Upper lobe of right lung (tissue), 1 donor: Measurements from ENCODE around the gene CCNJ. TPM values are rescaled to one million over a fixed set of nuclear protein-coding genes. Genes with fewer than 3 reads are reported as not detected.

Source experiments
- ATAC-seq: fragments of 200-7000 bp; cut with Tn5 transposase; one replicate; pipeline ENCODE4 v1.9.1; 2020; ENCODE audit warnings: mild to moderate bottlenecking, moderate library complexity
- DNase-seq: peaks from one replicate; pipeline ENCODE4 v3.0.0-alpha.2; 2020
- H3K27ac ChIP-seq: fragments of 200-600 bp; one replicate; pipeline ENCODE4 v1.8.0; 2022
- H3K27me3 ChIP-seq: fragments of 200-600 bp; one replicate; pipeline ENCODE4 v1.8.0; 2022; ENCODE audit warnings: mild to moderate bottlenecking
- H3K36me3 ChIP-seq: fragments of 200-600 bp; one replicate; pipeline ENCODE4 v1.8.0; 2022
- H3K4me1 ChIP-seq: fragments of 200-600 bp; one replicate; pipeline ENCODE4 v1.8.0; 2022
- H3K4me3 ChIP-seq: fragments of 200-600 bp; one replicate; pipeline ENCODE4 v1.8.0; 2022; ENCODE audit warnings: mild to moderate bottlenecking
- H3K9me3 ChIP-seq: fragments of 200-600 bp; one replicate; pipeline ENCODE4 v1.8.0; 2022
- intact Hi-C: fragments of 100-400 bp; cut with DNase I; formaldehyde crosslinking; loops from one replicate; pipeline ENCODE4 v1.11.0; 2022
- total RNA-seq: library from RNA; stranded (reverse); fragmentation: NEBNext Ultra II Directional; extraction: Animal tissue kit (Norgen Biotek cat#: 25700); gene quantifications from one replicate; pipeline ENCODE4 v1.2.1, GENCODE V29; 2021
- TF ChIP-seq, protein P1 (sequence below): fragments of 200-600 bp; IDR thresholded peaks from one replicate; pipeline ENCODE4 v1.8.0; 2022; ENCODE audit warnings: antibody characterized with exemption
- donor health status: DM: no; HTN: yes; CAD: no; lungs with severe emphysema.

The CCNJ gene
- total RNA-seq, 1 donor from 2014 or later, result 8.4 TPM

GRCh38 chr10:96038476-96039387, 4.7 kb upstream of the CCNJ start:
- no peak for ATAC-seq
- no peak for DNase-seq
- H3K4me1 ChIP-seq, result peaks cover 6% of the 10 kb centered on the region
- H3K27ac ChIP-seq, result no peak overlapping the region
- TF ChIP-seq, protein P1, sequence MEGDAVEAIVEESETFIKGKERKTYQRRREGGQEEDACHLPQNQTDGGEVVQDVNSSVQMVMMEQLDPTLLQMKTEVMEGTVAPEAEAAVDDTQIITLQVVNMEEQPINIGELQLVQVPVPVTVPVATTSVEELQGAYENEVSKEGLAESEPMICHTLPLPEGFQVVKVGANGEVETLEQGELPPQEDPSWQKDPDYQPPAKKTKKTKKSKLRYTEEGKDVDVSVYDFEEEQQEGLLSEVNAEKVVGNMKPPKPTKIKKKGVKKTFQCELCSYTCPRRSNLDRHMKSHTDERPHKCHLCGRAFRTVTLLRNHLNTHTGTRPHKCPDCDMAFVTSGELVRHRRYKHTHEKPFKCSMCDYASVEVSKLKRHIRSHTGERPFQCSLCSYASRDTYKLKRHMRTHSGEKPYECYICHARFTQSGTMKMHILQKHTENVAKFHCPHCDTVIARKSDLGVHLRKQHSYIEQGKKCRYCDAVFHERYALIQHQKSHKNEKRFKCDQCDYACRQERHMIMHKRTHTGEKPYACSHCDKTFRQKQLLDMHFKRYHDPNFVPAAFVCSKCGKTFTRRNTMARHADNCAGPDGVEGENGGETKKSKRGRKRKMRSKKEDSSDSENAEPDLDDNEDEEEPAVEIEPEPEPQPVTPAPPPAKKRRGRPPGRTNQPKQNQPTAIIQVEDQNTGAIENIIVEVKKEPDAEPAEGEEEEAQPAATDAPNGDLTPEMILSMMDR, result no peak
- no peak overlapping the region for H3K4me3 ChIP-seq
- H3K36me3 ChIP-seq, result no peaks in the 10 kb centered on the region
- intact Hi-C loops, result no loop called here
- no peaks in the 10 kb centered on the region for H3K27me3 ChIP-seq
- H3K9me3 ChIP-seq, result no peaks in the 10 kb centered on the region

DNA sequence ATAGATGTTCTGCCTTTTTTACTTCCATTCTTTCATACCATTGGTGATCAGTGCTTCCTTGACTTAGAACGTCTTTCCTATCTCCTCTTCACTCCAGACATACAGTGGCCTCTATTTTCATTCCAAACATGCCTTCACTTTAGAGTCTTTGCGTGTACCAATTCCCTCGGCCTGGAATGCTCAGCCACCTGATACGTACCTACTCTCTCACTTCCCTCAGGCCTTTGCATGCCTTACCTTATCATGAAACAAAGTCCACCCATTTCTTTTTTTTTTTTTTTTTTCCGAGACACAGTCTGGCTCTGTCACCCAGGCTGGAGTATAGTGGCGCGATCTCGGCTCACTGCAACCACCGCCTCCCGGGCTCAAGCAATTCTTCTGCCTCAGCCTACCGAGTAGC, 2.2 kb upstream of the CCNJ start:
- Histone ChIP-seq H3K4me1 (peaks cover 21% of the 10 kb centered on the region), H3K4me3 (no peak overlapping the region), H3K27ac (no peak overlapping the region), H3K9me3 (no peaks in the 10 kb centered on the region), H3K36me3 (no peaks in the 10 kb centered on the region), H3K27me3 (no peaks in the 10 kb centered on the region)
- intact Hi-C loops, result no loop called here
- TF ChIP-seq, protein P1, result no peak
- no peak for DNase-seq
- ATAC-seq, result no peak

GRCh38 chr10:96043893-96044715, 721 bp downstream of the CCNJ start:
- DNase-seq, result peak; percentile 79
- TF ChIP-seq, protein P1, result no peak
- Histone ChIP-seq H3K4me1 (peaks cover 21% of the 10 kb centered on the region), H3K4me3 (peak overlapping the region; percentile 94), H3K36me3 (peaks cover 5% of the 10 kb centered on the region), H3K27ac (peak overlapping the region; percentile 90), H3K9me3 (no peaks in the 10 kb centered on the region), H3K27me3 (no peaks in the 10 kb centered on the region)
- peak; percentile 64 for ATAC-seq
- intact Hi-C loops, result no loop called here

- H3K4me1 ChIP-seq, result peaks cover 21% of the 10 kb centered on the region
- no peaks in the 10 kb centered on the region for H3K27me3 ChIP-seq
- ATAC-seq, result no peak
- peaks cover 5% of the 10 kb centered on the region for H3K36me3 ChIP-seq
- peak overlapping the region; percentile 94 for H3K4me3 ChIP-seq
- H3K27ac ChIP-seq, result peak overlapping the region; percentile 90
- TF ChIP-seq, protein P1, result no peak
- intact Hi-C loops, result no loop called here
- DNase-seq, result no peak
- no peaks in the 10 kb centered on the region for H3K9me3 ChIP-seq
Observed at GRCh38 chr10:96044736-96045135, 1.4 kb downstream of the CCNJ start.

- H3K27me3 ChIP-seq, result no peaks in the 10 kb centered on the region
- H3K27ac ChIP-seq, result no peak overlapping the region
- DNase-seq (no peak), ATAC-seq (no peak)
- intact Hi-C loops, result no loop called here
- H3K4me3 ChIP-seq, result no peak overlapping the region
- TF ChIP-seq, protein P1, result no peak
- no peaks in the 10 kb centered on the region for H3K9me3 ChIP-seq
- peaks cover 21% of the 10 kb centered on the region for H3K4me1 ChIP-seq
- H3K36me3 ChIP-seq, result peaks cover 18% of the 10 kb centered on the region
Observed at GRCh38 chr10:96046546-96046945, 3.2 kb downstream of the CCNJ start.
